ENCODE data around the gene SLC12A6. TPM values are rescaled to one million over a fixed set of nuclear protein-coding genes. Genes with fewer than 3 reads are reported as not detected.
"Not testable (repeated sequence)": the region's sequence is repeated elsewhere in the genome, so short reads cannot be mapped to it uniquely, and the experiment has no call there.

SLC12A6 gene
- total and polyA plus RNA-seq, 7 donors, result 1.4 to 22.7 (median 14.3) TPM

DNA sequence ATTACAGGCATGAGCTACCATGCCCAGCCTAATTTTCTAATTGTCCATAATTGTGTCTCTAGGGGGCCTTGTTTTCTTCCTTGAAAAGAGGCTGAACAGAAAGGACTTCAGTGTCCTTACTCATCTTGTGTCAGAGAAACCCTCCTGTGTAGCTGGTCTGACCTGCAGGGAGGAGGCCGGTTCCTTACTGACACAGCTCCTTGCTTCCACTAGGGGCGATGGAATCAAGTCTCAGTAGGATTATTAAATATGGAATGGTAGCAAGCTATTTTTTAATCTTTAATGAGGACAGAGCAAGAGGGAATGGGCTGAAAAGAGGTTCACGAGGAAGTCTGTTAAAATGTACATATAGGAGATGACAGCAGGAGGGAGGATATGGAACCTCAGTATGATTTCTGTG is 20.8 kb upstream of the SLC12A6 start:
- Histone ChIP-seq H3K27ac (no peak overlapping the region), H3K36me3 (peaks cover 0 to 69% (median 5%) of the 10 kb centered on the region in 4 donors), H3K9me3 (no peaks in the 10 kb centered on the region), H3K4me3 (no peak overlapping the region), H3K4me1 (no peaks in the 10 kb centered on the region), H3K27me3 (no peaks in the 10 kb centered on the region)
- 77 to 86% methylated on average over 3 of the region's 3 CpGs for WGBS, 2 donors
- no peak for DNase-seq
- no peak for TF ChIP-seq EP300 (IDR thresholded peaks at IDR 0.05)
- no peak for TF ChIP-seq CTCF (IDR thresholded peaks at IDR 0.05)
- no peak for TF ChIP-seq POLR2AphosphoS5 (IDR thresholded peaks at IDR 0.05)
- no peak for TF ChIP-seq POLR2A (IDR thresholded peaks at IDR 0.05)
- intact Hi-C loops (cut with DNase I), result no loop called here

DNA sequence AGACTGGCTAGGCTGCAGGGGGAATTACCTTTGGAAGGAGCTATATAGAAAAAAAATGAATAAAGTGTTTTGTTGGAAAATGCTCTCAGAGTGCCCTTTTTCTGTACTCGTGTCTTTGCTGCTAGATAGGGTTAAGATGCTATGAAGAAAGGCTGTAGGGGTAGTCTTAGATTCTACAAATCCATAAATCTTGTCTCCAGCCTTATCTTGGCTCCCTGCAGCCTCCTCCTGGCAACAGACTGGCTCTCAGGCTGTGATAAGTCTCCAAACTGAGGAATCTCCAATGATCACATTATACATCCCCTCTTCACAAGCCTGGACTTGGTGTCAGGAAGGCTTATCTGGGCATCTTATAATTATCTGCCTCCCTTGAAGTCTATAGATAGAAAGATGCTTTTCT is 20.1 kb upstream of the SLC12A6 start:
- H3K4me3 ChIP-seq, result no peak overlapping the region
- no peaks in the 10 kb centered on the region for H3K9me3 ChIP-seq
- 88 to 94% methylated on average over 1 of the region's 1 CpG for WGBS, 2 donors
- intact Hi-C loops (cut with DNase I), result no loop called here
- TF ChIP-seq CTCF (IDR thresholded peaks at IDR 0.05) (no peak), POLR2AphosphoS5 (IDR thresholded peaks at IDR 0.05) (no peak), EP300 (IDR thresholded peaks at IDR 0.05) (no peak), POLR2A (IDR thresholded peaks at IDR 0.05) (no peak)
- H3K27ac ChIP-seq, result no peak overlapping the region
- no peaks in the 10 kb centered on the region for H3K4me1 ChIP-seq
- peaks cover 0 to 62% (median 5%) of the 10 kb centered on the region in 4 donors for H3K36me3 ChIP-seq
- DNase-seq, result no peak
- H3K27me3 ChIP-seq, result no peaks in the 10 kb centered on the region

- no peak for TF ChIP-seq POLR2A (IDR thresholded peaks at IDR 0.05)
- TF ChIP-seq CTCF (IDR thresholded peaks at IDR 0.05), result no peak
- TF ChIP-seq POLR2AphosphoS5 (IDR thresholded peaks at IDR 0.05), result no peak
- TF ChIP-seq EP300 (IDR thresholded peaks at IDR 0.05), result no peak
- DNase-seq, result no peak
- Histone ChIP-seq H3K4me1 (no peaks in the 10 kb centered on the region), H3K36me3 (peaks cover 0 to 44% (median 4%) of the 10 kb centered on the region in 4 donors), H3K4me3 (no peak overlapping the region), H3K9me3 (no peaks in the 10 kb centered on the region), H3K27ac (no peak overlapping the region), H3K27me3 (no peaks in the 10 kb centered on the region)
- 90 to 91% methylated on average over 9 of the region's 9 CpGs for WGBS, 2 donors
- intact Hi-C loops (cut with DNase I), result no loop called here
These were observed 17.7 kb upstream of the SLC12A6 start for GRCh38 chr15:34355241-34355640.

DNA sequence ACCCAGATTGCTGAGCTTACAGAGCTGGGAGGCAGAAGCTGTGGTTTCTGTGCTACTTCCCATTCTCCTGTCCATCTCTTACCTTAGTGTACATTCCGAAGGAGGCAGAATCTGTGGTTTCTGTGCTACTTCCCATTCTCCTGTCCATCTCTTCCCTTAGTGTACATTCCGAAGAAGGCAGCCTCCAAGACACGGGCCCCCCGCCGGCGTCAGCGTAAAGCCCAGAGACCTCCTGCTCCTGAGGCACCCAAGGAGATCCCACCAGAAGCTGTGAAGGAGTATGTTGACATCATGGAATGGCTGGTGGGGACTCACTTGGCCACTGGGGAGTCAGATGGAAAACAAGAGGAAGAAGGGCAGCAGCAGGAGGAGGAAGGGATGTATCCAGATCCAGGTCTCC is 16.7 kb upstream of the SLC12A6 start:
- Histone ChIP-seq H3K4me1 (peaks cover 0 to 7% (median 1%) of the 10 kb centered on the region in 4 donors), H3K9me3 (no peaks in the 10 kb centered on the region), H3K27me3 (no peaks in the 10 kb centered on the region), H3K4me3 (no peak overlapping the region), H3K27ac (no peak overlapping the region), H3K36me3 (peaks cover 0 to 35% (median 4%) of the 10 kb centered on the region in 4 donors)
- TF ChIP-seq EP300 (IDR thresholded peaks at IDR 0.05) (no peak), CTCF (IDR thresholded peaks at IDR 0.05) (no peak), POLR2AphosphoS5 (IDR thresholded peaks at IDR 0.05) (no peak), POLR2A (IDR thresholded peaks at IDR 0.05) (no peak)
- WGBS, 2 donors, result 95 to 96% methylated on average over 7 of the region's 7 CpGs
- no peak for DNase-seq
- intact Hi-C loops (cut with DNase I), result no loop called here

DNA sequence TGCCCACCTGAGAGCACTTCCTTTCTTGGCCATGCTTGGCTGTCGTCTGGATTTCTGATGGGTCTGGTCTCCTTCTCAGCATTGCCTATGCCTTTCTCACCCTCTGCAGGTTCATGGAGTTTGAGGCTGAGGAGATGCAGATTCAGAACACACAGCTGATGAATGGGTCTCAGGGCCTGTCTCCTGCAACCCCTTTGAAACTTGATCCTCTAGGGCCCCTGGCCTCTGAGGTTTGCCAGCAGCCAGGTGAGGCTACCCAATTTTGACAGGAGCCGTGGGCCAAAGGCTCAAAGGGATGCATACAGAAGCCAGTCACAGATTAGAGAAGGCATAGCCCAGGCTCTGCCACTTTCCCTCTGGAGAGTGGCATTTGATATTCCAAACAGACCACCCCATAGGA is 16.0 kb upstream of the SLC12A6 start:
- Histone ChIP-seq H3K36me3 (peaks cover 0 to 28% (median 4%) of the 10 kb centered on the region in 4 donors), H3K27ac (no peak overlapping the region), H3K27me3 (no peaks in the 10 kb centered on the region), H3K4me3 (no peak overlapping the region), H3K4me1 (peaks cover 0 to 10% (median 4%) of the 10 kb centered on the region in 4 donors), H3K9me3 (no peaks in the 10 kb centered on the region)
- intact Hi-C loops (cut with DNase I), result no loop called here
- TF ChIP-seq POLR2AphosphoS5 (IDR thresholded peaks at IDR 0.05) (no peak), CTCF (IDR thresholded peaks at IDR 0.05) (no peak), POLR2A (IDR thresholded peaks at IDR 0.05) (no peak), EP300 (IDR thresholded peaks at IDR 0.05) (no peak)
- DNase-seq, result no peak
- 86 to 93% methylated on average over 2 of the region's 2 CpGs for WGBS, 2 donors

GRCh38 chr15:34352996-34353395 is 15.4 kb upstream of the SLC12A6 start:
- H3K27ac ChIP-seq; DNase-seq; H3K27me3 ChIP-seq; intact Hi-C loops (cut with DNase I); H3K4me3 ChIP-seq; H3K4me1 ChIP-seq; H3K9me3 ChIP-seq: not testable (repeated sequence)
- peaks cover 0 to 22% (median 4%) of the 10 kb centered on the region in 4 donors for H3K36me3 ChIP-seq
- WGBS, 2 donors, result 95 to 97% methylated on average over 12 of the region's 12 CpGs

Data from sigmoid colon (tissue), 7 donors.